H1 (cell line): ENCODE results near the gene DCTD. TPM values are rescaled to one million over a fixed set of nuclear protein-coding genes. Genes with fewer than 3 reads are reported as not detected.

Experiments
- EGR1 ChIP-seq: IDR thresholded peaks from 2 replicates; pipeline ENCODE4 v1.6.1; 2011; ENCODE audit warnings: low read depth, low read length, borderline replicate concordance
- TAF7 ChIP-seq: optimal IDR thresholded peaks from 2 replicates; pipeline ENCODE3; 2011; ENCODE audit warnings: low read depth, mild to moderate bottlenecking, inconsistent platforms, low read length, moderate library complexity, borderline replicate concordance
- polyA plus RNA-seq, 7 experiments: library from polyadenylated mRNA; depleted of rRNA in 3 of 7; stranded (reverse) in 5 of 7; unstranded in 2 of 7; fragments of >200 nt in 5 of 7; fragments of 200-250 nt in 2 of 7; gene quantifications; 1 replicate in 5 of 7; 2 replicates in 1 of 7; 4 replicates in 1 of 7; pipeline versions ENCODE4 v1.2.1 to v1.2.3, GENCODE V29; 2011 to 2013; ENCODE audit warnings: missing spikeins in 2 of 7, mixed read lengths in 2 of 7
- total RNA-seq: library from RNA; stranded (reverse); fragmentation: NEBNext Ultra II Directional; extraction: Animal tissue kit (Norgen Biotek cat#: 25700); gene quantifications from 2 replicates; pipeline ENCODE4 v1.2.1, GENCODE V29; 2021

DCTD gene
- total and polyA plus RNA-seq, 2 of the 8 experiments (the other 6 are each of a cell fraction or from before 2014, with no cell fraction given): 60.2 to 69.5 TPM

DNA sequence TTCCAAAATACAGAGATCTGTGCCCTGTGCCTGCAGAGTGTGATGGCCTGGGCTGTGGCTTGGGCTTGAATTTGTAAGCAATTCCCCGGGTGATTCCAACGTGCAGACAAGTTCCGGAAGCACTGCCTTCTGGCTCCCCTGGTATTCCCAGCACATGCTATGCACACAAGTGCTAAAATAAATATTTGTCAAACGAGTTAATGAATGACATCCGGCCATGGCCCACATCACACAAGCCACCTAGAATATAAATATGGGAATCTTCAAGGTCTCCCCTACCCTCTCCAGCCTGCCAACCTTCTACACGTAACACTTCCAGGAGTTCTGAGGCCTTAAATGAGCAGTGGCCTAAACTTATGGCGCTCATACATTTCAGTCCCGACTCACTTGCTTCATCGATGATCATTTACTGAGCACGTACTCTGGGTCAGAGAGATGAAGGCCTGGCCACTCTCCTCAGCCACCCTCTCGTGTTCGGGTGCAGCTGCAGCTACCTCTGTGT, 21.3 kb downstream of the DCTD start (continued):
- TF ChIP-seq TAF7 (no peak), EGR1 (no peak)
